ENCODE data around the gene MSRB3. TPM values are rescaled to one million over a fixed set of nuclear protein-coding genes. Genes with fewer than 3 reads are reported as not detected.

Gene MSRB3
- total and polyA plus RNA-seq, 2 experiments from 2014 or later: 0.95 to 1.7 TPM

DNA sequence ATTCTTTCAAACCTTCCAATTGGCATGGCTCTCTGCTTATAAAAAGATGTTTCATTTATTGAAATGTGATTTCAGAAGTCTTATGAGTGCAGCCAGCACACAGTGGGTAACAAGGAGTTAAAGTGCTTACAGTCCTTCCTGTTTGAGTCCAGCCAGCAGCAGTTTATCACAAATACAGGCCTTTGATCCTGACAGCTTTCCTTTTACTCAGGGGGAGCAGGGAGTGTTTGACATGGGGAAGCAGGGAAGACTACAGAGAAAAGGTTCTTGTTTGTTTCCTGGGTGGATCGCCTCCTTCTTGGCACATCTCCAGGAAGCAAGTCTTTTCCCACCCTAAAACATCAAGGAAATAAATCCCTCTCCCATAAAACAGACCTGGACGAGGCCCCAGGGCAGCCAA is 216.1 kb downstream of the MSRB3 start:
- H4K20me1 ChIP-seq (replicated peaks; ENCODE audit: insufficient read depth): no peaks in the 10 kb centered on the region
- ATAC-seq (no peak), DNase-seq (ENCODE audit: low spot score) (no peak)
- H3K4me1 ChIP-seq (ENCODE audit: insufficient read depth): peaks cover 6% of the 10 kb centered on the region; the same call in 1 of the 2 replicates
- H3K4me3 ChIP-seq: no peak overlapping the region
- no peak overlapping the region for H3K4me2 ChIP-seq
- H3K27me3 ChIP-seq (ENCODE audit: insufficient read depth): no peaks in the 10 kb centered on the region
- TF ChIP-seq EZH2phosphoT487 (IDR thresholded peaks at IDR 0.05; ENCODE audit: unreplicated experiment) (no peak), ZNF331 (CRISPR knock-in tag; IDR thresholded peaks at IDR 0.05; ENCODE audit: low read depth) (no peak), CREB1 (CRISPR knock-in tag; IDR thresholded peaks at IDR 0.05; ENCODE audit: low read depth) (no peak), ZNF114 (CRISPR knock-in tag; IDR thresholded peaks at IDR 0.05) (no peak), EZH2 (IDR thresholded peaks at IDR 0.05; ENCODE audit: low read depth, unreplicated experiment) (no peak), POLR2AphosphoS5 (IDR thresholded peaks at IDR 0.05; ENCODE audit: low read depth) (no peak), STAT1 (IDR thresholded peaks at IDR 0.05; ENCODE audit: unreplicated experiment) (no peak), NANOG (IDR thresholded peaks at IDR 0.05; ENCODE audit: borderline replicate concordance) (no peak), JUNB (IDR thresholded peaks at IDR 0.05; ENCODE audit: unreplicated experiment) (no peak)
- TF ChIP-seq, protein P1, sequence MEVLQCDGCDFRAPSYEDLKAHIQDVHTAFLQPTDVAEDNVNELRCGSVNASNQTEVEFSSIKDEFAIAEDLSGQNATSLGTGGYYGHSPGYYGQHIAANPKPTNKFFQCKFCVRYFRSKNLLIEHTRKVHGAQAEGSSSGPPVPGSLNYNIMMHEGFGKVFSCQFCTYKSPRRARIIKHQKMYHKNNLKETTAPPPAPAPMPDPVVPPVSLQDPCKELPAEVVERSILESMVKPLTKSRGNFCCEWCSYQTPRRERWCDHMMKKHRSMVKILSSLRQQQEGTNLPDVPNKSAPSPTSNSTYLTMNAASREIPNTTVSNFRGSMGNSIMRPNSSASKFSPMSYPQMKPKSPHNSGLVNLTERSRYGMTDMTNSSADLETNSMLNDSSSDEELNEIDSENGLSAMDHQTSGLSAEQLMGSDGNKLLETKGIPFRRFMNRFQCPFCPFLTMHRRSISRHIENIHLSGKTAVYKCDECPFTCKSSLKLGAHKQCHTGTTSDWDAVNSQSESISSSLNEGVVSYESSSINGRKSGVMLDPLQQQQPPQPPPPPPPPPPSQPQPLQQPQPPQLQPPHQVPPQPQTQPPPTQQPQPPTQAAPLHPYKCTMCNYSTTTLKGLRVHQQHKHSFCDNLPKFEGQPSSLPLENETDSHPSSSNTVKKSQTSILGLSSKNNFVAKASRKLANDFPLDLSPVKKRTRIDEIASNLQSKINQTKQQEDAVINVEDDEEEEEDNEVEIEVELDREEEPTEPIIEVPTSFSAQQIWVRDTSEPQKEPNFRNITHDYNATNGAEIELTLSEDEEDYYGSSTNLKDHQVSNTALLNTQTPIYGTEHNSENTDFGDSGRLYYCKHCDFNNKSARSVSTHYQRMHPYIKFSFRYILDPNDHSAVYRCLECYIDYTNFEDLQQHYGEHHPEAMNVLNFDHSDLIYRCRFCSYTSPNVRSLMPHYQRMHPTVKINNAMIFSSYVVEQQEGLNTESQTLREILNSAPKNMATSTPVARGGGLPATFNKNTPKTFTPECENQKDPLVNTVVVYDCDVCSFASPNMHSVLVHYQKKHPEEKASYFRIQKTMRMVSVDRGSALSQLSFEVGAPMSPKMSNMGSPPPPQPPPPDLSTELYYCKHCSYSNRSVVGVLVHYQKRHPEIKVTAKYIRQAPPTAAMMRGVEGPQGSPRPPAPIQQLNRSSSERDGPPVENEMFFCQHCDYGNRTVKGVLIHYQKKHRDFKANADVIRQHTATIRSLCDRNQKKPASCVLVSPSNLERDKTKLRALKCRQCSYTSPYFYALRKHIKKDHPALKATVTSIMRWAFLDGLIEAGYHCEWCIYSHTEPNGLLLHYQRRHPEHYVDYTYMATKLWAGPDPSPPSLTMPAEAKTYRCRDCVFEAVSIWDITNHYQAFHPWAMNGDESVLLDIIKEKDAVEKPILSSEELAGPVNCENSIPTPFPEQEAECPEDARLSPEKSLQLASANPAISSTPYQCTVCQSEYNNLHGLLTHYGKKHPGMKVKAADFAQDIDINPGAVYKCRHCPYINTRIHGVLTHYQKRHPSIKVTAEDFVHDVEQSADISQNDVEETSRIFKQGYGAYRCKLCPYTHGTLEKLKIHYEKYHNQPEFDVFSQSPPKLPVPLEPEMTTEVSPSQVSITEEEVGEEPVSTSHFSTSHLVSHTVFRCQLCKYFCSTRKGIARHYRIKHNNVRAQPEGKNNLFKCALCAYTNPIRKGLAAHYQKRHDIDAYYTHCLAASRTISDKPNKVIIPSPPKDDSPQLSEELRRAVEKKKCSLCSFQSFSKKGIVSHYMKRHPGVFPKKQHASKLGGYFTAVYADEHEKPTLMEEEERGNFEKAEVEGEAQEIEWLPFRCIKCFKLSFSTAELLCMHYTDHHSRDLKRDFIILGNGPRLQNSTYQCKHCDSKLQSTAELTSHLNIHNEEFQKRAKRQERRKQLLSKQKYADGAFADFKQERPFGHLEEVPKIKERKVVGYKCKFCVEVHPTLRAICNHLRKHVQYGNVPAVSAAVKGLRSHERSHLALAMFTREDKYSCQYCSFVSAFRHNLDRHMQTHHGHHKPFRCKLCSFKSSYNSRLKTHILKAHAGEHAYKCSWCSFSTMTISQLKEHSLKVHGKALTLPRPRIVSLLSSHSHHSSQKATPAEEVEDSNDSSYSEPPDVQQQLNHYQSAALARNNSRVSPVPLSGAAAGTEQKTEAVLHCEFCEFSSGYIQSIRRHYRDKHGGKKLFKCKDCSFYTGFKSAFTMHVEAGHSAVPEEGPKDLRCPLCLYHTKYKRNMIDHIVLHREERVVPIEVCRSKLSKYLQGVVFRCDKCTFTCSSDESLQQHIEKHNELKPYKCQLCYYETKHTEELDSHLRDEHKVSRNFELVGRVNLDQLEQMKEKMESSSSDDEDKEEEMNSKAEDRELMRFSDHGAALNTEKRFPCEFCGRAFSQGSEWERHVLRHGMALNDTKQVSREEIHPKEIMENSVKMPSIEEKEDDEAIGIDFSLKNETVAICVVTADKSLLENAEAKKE (CRISPR knock-in tag; IDR thresholded peaks at IDR 0.05): no peak
- TF ChIP-seq, protein P2, sequence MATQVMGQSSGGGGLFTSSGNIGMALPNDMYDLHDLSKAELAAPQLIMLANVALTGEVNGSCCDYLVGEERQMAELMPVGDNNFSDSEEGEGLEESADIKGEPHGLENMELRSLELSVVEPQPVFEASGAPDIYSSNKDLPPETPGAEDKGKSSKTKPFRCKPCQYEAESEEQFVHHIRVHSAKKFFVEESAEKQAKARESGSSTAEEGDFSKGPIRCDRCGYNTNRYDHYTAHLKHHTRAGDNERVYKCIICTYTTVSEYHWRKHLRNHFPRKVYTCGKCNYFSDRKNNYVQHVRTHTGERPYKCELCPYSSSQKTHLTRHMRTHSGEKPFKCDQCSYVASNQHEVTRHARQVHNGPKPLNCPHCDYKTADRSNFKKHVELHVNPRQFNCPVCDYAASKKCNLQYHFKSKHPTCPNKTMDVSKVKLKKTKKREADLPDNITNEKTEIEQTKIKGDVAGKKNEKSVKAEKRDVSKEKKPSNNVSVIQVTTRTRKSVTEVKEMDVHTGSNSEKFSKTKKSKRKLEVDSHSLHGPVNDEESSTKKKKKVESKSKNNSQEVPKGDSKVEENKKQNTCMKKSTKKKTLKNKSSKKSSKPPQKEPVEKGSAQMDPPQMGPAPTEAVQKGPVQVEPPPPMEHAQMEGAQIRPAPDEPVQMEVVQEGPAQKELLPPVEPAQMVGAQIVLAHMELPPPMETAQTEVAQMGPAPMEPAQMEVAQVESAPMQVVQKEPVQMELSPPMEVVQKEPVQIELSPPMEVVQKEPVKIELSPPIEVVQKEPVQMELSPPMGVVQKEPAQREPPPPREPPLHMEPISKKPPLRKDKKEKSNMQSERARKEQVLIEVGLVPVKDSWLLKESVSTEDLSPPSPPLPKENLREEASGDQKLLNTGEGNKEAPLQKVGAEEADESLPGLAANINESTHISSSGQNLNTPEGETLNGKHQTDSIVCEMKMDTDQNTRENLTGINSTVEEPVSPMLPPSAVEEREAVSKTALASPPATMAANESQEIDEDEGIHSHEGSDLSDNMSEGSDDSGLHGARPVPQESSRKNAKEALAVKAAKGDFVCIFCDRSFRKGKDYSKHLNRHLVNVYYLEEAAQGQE (IDR thresholded peaks at IDR 0.05; ENCODE audit: unreplicated experiment): no peak
- TF ChIP-seq, protein P3, sequence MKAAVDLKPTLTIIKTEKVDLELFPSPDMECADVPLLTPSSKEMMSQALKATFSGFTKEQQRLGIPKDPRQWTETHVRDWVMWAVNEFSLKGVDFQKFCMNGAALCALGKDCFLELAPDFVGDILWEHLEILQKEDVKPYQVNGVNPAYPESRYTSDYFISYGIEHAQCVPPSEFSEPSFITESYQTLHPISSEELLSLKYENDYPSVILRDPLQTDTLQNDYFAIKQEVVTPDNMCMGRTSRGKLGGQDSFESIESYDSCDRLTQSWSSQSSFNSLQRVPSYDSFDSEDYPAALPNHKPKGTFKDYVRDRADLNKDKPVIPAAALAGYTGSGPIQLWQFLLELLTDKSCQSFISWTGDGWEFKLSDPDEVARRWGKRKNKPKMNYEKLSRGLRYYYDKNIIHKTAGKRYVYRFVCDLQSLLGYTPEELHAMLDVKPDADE (IDR thresholded peaks at IDR 0.05): no peak
- TF ChIP-seq, protein P4, sequence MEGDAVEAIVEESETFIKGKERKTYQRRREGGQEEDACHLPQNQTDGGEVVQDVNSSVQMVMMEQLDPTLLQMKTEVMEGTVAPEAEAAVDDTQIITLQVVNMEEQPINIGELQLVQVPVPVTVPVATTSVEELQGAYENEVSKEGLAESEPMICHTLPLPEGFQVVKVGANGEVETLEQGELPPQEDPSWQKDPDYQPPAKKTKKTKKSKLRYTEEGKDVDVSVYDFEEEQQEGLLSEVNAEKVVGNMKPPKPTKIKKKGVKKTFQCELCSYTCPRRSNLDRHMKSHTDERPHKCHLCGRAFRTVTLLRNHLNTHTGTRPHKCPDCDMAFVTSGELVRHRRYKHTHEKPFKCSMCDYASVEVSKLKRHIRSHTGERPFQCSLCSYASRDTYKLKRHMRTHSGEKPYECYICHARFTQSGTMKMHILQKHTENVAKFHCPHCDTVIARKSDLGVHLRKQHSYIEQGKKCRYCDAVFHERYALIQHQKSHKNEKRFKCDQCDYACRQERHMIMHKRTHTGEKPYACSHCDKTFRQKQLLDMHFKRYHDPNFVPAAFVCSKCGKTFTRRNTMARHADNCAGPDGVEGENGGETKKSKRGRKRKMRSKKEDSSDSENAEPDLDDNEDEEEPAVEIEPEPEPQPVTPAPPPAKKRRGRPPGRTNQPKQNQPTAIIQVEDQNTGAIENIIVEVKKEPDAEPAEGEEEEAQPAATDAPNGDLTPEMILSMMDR (conservative IDR thresholded peaks at IDR 0.05; ENCODE audit: low read depth in 2 of 2): no peak
- no peaks in the 10 kb centered on the region for H3K36me3 Mint-ChIP-seq (ENCODE audit: low read depth)
- H3K27me3 Mint-ChIP-seq (ENCODE audit: insufficient read depth, low read depth, poor library complexity): peaks cover 2% of the 10 kb centered on the region
- no peaks in the 10 kb centered on the region for H3K9me3 Mint-ChIP-seq
- H3K4me1 Mint-ChIP-seq: peaks cover 17% of the 10 kb centered on the region; the same call in 2 of the 3 replicates
- H3K9me2 ChIP-seq (ENCODE audit: insufficient read depth): peaks cover 8% of the 10 kb centered on the region; the same call in 1 of the 2 replicates
- no peaks in the 10 kb centered on the region for H3K79me2 ChIP-seq (replicated peaks; ENCODE audit: insufficient read depth)
- H3K27ac Mint-ChIP-seq: no peak overlapping the region
- H3K36me3 ChIP-seq (ENCODE audit: insufficient read depth): no peaks in the 10 kb centered on the region
- no peak overlapping the region for H3K27ac ChIP-seq (ENCODE audit: low read depth)
- no peak overlapping the region for H3K4me3 Mint-ChIP-seq
- H3F3A ChIP-seq (replicated peaks; ENCODE audit: low read depth): no peaks in the 10 kb centered on the region
- no peak overlapping the region for H2AFZ ChIP-seq
